ENCODE results near the gene DNAJC16. TPM values are rescaled to one million over a fixed set of nuclear protein-coding genes. Genes with fewer than 3 reads are reported as not detected.
"Not testable (repeated sequence)": the region's sequence is repeated elsewhere in the genome, so short reads cannot be mapped to it uniquely, and the experiment has no call there.

The DNAJC16 gene
- total RNA-seq, 3 donors from 2014 or later (not counting 1 experiment from before 2014, with no cell fraction given), result 18.6 to 22.8 (median 18.7) TPM

GRCh38 chr1:15479654-15480347 is 46.8 kb upstream of the DNAJC16 start:
- no peaks in the 10 kb centered on the region for H3K4me1 ChIP-seq (ENCODE audit: control insufficient read depth, insufficient read depth, low read length)
- H3K4me1 Mint-ChIP-seq, result no peaks in the 10 kb centered on the region
- no peak overlapping the region for H3K27ac Mint-ChIP-seq
- no peak overlapping the region for H3K4me3 ChIP-seq (ENCODE audit: low read length)
- no peaks in the 10 kb centered on the region for H3K36me3 Mint-ChIP-seq
- TF ChIP-seq, protein P1, sequence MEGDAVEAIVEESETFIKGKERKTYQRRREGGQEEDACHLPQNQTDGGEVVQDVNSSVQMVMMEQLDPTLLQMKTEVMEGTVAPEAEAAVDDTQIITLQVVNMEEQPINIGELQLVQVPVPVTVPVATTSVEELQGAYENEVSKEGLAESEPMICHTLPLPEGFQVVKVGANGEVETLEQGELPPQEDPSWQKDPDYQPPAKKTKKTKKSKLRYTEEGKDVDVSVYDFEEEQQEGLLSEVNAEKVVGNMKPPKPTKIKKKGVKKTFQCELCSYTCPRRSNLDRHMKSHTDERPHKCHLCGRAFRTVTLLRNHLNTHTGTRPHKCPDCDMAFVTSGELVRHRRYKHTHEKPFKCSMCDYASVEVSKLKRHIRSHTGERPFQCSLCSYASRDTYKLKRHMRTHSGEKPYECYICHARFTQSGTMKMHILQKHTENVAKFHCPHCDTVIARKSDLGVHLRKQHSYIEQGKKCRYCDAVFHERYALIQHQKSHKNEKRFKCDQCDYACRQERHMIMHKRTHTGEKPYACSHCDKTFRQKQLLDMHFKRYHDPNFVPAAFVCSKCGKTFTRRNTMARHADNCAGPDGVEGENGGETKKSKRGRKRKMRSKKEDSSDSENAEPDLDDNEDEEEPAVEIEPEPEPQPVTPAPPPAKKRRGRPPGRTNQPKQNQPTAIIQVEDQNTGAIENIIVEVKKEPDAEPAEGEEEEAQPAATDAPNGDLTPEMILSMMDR (IDR thresholded peaks at IDR 0.05), result no peak
- H3K27me3 Mint-ChIP-seq (ENCODE audit: low read depth in 2 of 2), result no peaks in the 10 kb centered on the region
- H3K27ac ChIP-seq (ENCODE audit: low read length), result no peak overlapping the region
- no peak for DNase-seq
- 93% methylated on average over 11 of the region's 11 CpGs for WGBS (ENCODE audit: insufficient coverage)
- H3K4me3 Mint-ChIP-seq, result no peak overlapping the region
- ATAC-seq, result no peak
- H3K27me3 ChIP-seq (ENCODE audit: control insufficient read depth, insufficient read depth, low read length), result no peaks in the 10 kb centered on the region
- H3K36me3 ChIP-seq (ENCODE audit: control insufficient read depth, insufficient read depth, low read length), result no peaks in the 10 kb centered on the region
- no peaks in the 10 kb centered on the region for H3K9me3 Mint-ChIP-seq
- H3K9me3 ChIP-seq (ENCODE audit: control insufficient read depth, insufficient read depth, low read length), result no peaks in the 10 kb centered on the region
- intact Hi-C loops (cut with micrococcal nuclease), result no loop called here

- H3K4me3 Mint-ChIP-seq; H3K27ac ChIP-seq (ENCODE audit: low read length); H3K36me3 ChIP-seq (ENCODE audit: control insufficient read depth, insufficient read depth, low read length); H3K36me3 Mint-ChIP-seq; H3K27ac Mint-ChIP-seq; H3K4me1 ChIP-seq (ENCODE audit: control insufficient read depth, insufficient read depth, low read length); DNase-seq; H3K27me3 Mint-ChIP-seq (ENCODE audit: low read depth in 2 of 2); H3K4me1 Mint-ChIP-seq; H3K4me3 ChIP-seq (ENCODE audit: low read length); H3K27me3 ChIP-seq (ENCODE audit: control insufficient read depth, insufficient read depth, low read length); ATAC-seq; H3K9me3 ChIP-seq (ENCODE audit: control insufficient read depth, insufficient read depth, low read length); intact Hi-C loops (cut with micrococcal nuclease); H3K9me3 Mint-ChIP-seq: not testable (repeated sequence)
- 78% methylated on average over 6 of the region's 6 CpGs for WGBS (ENCODE audit: insufficient coverage)
Measured at GRCh38 chr1:15482455-15482854, 44.2 kb upstream of the DNAJC16 start.

DNA sequence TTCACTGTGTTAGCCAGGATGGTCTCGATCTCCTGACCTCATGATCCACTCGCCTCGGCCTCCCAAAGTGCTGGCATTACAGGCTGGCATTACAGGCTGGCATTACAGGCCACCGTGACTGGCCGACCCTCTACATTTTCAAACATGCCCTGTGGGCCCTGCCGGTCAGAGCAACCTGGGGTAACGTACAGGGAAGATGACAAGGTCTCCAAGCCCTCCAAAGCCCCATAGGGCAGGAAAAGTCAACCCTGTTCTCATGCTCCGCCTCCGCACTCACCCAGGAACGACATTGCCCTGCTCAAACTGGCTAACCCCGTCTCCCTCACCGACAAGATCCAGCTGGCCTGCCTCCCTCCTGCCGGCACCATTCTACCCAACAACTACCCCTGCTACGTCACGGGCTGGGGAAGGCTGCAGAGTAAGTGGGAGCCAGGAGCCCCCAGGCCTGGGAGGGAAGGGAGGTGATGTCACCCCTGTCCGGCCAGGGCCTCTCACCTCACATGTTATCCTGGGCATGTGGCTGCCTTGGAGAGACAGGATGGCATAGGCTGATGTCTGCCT is 43.6 kb upstream of the DNAJC16 start:
- H3K4me3 ChIP-seq (ENCODE audit: low read length); H3K27ac ChIP-seq (ENCODE audit: low read length); H3K27me3 Mint-ChIP-seq (ENCODE audit: low read depth in 2 of 2); H3K36me3 Mint-ChIP-seq; intact Hi-C loops (cut with micrococcal nuclease); DNase-seq; H3K4me1 ChIP-seq (ENCODE audit: control insufficient read depth, insufficient read depth, low read length); H3K4me1 Mint-ChIP-seq; H3K9me3 ChIP-seq (ENCODE audit: control insufficient read depth, insufficient read depth, low read length); H3K4me3 Mint-ChIP-seq; H3K9me3 Mint-ChIP-seq; H3K27ac Mint-ChIP-seq; H3K36me3 ChIP-seq (ENCODE audit: control insufficient read depth, insufficient read depth, low read length); ATAC-seq; H3K27me3 ChIP-seq (ENCODE audit: control insufficient read depth, insufficient read depth, low read length): not testable (repeated sequence)
- 91% methylated on average over 8 of the region's 16 CpGs for WGBS (ENCODE audit: insufficient coverage)

DNA sequence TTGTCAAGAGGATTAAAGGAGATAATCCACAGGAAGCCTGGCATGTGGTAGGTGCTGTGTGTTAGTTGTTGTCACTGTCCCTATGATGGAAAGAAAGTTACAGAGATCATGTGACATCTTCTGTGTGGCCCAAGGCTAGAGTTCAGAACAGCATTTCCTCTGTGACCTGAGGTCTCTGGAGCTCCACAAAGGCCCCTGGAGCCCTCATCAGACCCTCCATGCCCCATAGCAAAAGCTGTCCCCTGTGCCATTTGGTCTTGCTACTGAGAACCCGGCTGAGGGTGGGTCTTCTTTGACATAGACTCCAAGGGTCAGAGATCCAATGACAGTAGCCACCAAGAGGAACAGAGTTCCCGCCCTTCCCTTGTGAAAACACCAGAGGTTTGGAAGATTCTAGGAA is 42.7 kb upstream of the DNAJC16 start:
- DNase-seq, result no peak
- Mint-ChIP-seq H3K36me3 (no peaks in the 10 kb centered on the region), H3K9me3 (no peaks in the 10 kb centered on the region), H3K4me3 (no peak overlapping the region), H3K4me1 (no peaks in the 10 kb centered on the region), H3K27ac (no peak overlapping the region), H3K27me3 (ENCODE audit: low read depth in 2 of 2) (no peaks in the 10 kb centered on the region)
- Histone ChIP-seq H3K27ac (ENCODE audit: low read length) (no peak overlapping the region), H3K27me3 (ENCODE audit: control insufficient read depth, insufficient read depth, low read length) (no peaks in the 10 kb centered on the region), H3K4me3 (ENCODE audit: low read length) (no peak overlapping the region), H3K4me1 (ENCODE audit: control insufficient read depth, insufficient read depth, low read length) (no peaks in the 10 kb centered on the region), H3K36me3 (ENCODE audit: control insufficient read depth, insufficient read depth, low read length) (no peaks in the 10 kb centered on the region), H3K9me3 (ENCODE audit: control insufficient read depth, insufficient read depth, low read length) (no peaks in the 10 kb centered on the region)
- intact Hi-C loops (cut with micrococcal nuclease), result no loop called here
- ATAC-seq, result no peak
- WGBS (ENCODE audit: insufficient coverage), result 94% methylated on average over 2 of the region's 2 CpGs
- TF ChIP-seq, protein P1 (IDR thresholded peaks at IDR 0.05), result no peak

GRCh38 chr1:15484443-15484842 is 42.2 kb upstream of the DNAJC16 start:
- intact Hi-C loops (cut with micrococcal nuclease); H3K27me3 ChIP-seq (ENCODE audit: control insufficient read depth, insufficient read depth, low read length); H3K9me3 Mint-ChIP-seq; H3K9me3 ChIP-seq (ENCODE audit: control insufficient read depth, insufficient read depth, low read length); H3K27ac Mint-ChIP-seq; ATAC-seq; H3K36me3 Mint-ChIP-seq; H3K4me3 ChIP-seq (ENCODE audit: low read length); H3K4me3 Mint-ChIP-seq; DNase-seq; H3K4me1 Mint-ChIP-seq; H3K4me1 ChIP-seq (ENCODE audit: control insufficient read depth, insufficient read depth, low read length); H3K27me3 Mint-ChIP-seq (ENCODE audit: low read depth in 2 of 2); H3K36me3 ChIP-seq (ENCODE audit: control insufficient read depth, insufficient read depth, low read length); H3K27ac ChIP-seq (ENCODE audit: low read length): not testable (repeated sequence)
- WGBS (ENCODE audit: insufficient coverage), result 79% methylated on average over 4 of the region's 6 CpGs

All from natural killer cell (primary cell).